Ammon's horn (tissue), 1 donor: ENCODE results near the gene NUDT16.
"Not testable (repeated sequence)": the region's sequence is repeated elsewhere in the genome, so short reads cannot be mapped to it uniquely, and the experiment has no call there.

Experiments used
- DNase-seq: peaks from one replicate; pipeline ENCODE4 v3.0.0-alpha.2; 2016; ENCODE audit warnings: low spot score

NUDT16 gene

DNA sequence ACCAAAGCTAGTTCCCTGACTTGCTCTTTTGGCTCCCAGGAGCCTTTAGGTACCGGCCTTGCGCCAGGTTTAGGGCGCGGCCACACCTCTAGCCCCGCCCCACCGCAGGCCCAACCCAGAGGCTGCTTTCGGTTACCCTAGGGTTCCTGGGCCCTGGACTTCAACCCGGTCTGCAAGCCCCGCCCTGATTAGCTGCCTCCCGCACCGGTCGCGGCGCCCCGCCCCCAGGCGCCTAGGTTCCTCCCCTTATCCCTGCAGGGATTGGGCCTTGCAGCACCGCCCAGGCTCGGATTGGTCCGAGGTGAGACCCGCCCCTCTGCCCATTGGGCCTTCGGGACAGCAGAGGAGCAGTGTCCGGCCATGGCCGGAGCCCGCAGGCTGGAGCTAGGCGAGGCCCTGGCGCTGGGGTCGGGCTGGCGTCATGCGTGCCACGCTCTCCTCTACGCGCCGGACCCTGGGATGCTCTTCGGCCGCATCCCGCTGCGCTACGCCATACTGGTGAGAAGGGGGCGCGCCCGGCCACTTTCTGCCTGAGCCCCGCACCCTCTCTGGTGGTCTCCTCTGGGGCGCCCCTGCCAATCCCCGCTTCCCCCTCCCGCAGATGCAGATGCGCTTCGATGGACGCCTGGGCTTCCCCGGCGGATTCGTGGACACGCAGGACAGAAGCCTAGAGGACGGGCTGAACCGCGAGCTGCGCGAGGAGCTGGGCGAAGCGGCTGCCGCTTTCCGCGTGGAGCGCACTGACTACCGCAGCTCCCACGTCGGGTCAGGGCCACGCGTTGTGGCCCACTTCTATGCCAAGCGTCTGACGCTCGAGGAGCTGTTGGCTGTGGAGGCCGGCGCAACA is at the start of gene NUDT16:
NUDT16 (plus strand) TSS at position 330 of the 847 bp plus-strand sequence; CDS start at position 361, 31 bp downstream.
- DNase-seq, result peak; percentile 99

DNA sequence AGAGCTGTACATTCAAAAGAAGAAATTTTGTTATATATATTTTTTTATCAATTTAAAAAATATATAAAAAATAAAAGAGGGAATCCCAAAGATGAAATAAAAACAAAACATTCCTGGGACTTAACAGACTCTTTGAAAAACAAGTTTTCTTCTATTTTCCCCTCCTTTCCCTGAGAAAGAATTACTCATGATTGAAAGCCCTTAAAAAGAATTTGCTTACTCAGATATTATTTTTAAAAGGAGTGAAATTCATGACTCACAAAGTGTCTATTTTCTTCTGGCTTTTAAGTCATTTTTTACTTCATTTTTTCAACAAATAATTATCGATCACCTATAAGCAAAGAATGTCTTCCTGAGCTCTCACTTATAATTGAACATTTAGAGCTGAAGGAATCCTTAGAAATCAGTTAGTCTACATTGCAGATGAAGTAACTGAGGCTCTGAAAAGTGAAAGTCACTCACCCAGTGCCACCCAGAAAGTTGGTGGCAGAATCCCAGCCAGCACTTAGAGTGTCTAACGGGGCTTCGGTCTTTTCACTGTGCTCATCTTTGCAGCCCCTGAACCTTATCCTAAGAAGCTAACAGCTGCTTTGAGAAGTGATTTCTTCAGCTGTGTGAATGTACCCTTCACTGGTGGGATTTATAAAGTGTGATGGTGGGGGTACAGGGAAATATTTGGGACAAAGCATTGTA is 42.5 kb upstream of the NUDT16 start:
- DNase-seq, result no peak

DNA sequence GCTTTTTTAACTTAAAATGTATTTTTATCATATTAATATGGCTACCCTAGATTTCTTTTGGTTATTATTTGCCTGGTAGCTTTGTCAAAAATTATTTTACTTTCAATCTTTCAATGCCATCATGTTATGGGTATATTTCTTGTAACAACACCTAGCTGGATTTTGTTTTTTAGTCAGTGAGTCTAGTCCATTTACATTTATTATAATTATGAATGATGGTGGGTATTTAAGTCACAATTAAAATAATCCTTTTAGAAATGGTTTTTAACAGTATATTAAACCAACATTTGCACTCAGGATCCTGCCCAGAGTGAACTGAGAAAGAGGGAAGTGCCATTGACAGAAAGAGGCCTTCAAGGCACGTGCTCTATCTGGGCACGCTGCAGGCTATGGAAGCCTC is 39.8 kb upstream of the NUDT16 start:
- no peak for DNase-seq

DNA sequence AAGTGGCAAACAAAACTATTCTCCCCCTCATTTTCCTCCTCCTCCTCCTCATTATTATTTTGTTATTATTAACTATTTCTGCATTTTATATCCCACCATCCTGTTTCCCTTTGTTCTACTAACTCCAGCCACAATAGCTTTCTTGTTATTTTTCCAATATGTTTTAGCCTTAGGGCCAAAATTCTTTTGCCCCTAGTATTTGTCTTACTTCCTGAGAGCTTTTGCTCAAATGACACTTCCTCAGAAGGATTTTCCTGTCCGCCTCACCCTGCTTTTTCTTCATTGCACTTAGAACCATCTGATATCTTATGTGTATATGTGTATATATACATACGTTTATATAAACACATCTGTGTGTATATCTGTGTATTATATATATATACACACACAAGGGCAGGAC is 32.7 kb upstream of the NUDT16 start:
- no peak for DNase-seq

DNA sequence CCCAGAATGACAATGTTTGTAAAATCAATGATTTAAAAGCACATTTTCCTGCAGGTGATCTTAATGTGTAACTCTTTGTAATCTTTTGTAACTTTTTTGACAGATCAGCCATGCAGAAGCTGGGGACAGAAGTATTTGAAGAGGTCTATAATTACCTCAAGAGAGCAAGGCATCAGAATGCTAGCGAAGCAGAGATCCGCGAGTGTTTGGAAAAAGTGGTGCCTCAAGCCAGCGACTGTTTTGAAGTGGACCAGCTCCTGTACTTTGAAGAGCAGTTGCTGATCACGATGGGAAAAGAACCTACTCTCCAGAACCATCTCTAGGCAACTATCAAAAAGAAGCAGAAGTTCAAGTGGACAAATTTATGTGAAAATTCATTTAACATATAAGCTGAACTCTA is 32.1 kb upstream of the NUDT16 start:
- DNase-seq, result no peak

DNA sequence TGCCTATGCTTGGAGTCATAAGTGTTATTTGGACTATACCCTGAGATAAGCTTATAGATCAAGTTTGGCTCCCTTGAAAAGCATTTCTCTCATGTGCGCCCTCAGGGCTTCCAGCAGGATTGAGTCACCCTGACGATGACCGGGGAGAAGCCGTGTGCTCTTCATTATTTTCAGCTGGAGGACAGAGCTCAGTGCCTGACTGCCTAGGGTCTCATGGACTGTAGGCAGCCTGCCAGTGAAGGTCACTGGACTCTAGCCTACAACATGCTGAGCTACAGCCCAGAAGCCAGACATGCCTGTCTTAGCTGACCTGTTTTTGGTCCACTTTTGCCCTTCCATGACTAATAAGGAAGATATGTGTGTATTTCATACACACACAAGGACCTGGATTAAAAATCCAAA is 31.6 kb upstream of the NUDT16 start:
- no peak for DNase-seq

DNA sequence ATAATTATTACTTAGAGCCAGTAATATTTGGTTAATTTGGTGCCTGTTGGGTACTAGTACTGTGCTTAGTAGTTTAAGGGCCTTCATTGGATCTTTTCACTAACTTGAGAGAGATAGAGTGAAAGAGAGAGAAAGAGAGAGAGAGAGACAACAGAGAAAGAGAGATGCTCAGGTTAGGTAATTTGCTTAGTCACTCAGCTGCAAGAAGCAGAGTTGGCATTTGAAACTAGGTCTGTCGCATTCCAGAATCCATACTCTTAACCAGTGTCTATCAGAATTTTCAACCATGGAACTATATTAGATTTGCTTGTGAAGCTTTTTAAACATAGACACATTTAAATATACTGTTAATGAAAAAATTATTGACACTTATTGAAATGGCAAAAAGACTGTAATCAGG is 31.1 kb upstream of the NUDT16 start:
- no peak for DNase-seq

DNA sequence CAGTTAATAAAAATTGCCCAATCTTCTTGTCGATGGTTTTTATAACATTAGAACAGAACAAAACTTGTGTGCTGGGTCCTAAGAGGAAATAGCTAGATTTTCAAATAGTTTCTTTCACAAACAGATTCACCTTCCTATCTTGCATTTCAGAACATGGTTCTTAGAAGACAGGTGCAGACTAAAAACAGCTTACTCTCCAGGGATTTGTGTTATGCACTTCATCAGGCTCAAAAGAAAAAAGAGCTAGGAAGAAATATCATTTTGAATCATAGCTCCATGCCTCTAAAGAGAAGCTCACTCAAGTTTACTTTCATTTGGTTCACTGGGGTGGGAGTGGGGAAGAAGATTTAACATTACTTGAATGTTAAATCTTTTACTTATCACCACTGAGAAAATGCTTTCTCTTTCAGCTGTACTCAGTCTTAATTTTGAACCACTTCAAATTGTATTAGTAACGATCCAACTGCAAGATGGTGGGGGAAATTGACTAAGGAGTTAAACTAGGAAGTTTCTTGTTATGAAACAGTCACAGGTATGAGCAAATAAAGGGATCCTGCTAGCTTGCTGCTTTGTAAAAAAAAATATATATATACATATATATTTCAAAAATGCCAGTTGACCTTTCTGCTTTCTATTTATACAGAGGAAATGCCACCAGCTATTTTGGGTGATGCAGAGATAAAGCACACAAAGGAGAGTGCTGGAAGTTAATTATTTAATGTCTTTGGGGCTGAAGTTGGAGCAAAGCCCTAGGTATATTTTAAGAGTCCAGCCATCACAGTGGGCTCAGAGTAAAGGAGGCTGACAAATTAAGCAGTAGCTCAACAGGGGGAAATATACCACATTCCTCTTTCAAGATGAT is 28.3 kb upstream of the NUDT16 start:
- DNase-seq, result no peak

DNA sequence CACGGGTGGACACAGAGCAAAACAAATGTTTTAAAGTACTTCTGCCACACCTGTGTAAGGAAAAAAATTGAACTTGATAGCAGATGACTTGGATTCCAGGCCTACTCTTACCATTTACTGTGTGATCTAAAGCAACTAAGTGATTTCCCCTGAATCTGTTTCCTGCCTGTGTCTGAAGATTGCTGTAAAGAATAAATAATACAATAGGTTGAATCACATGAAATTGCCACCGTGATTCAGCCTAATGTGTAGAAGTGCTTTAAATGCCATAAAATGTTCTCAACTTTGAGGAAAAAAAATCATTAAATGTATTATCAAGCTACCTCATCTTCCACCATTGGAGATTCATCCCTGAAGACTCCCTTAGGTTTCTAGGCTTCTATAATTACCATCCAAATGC is 27.6 kb upstream of the NUDT16 start:
- DNase-seq, result no peak

DNA sequence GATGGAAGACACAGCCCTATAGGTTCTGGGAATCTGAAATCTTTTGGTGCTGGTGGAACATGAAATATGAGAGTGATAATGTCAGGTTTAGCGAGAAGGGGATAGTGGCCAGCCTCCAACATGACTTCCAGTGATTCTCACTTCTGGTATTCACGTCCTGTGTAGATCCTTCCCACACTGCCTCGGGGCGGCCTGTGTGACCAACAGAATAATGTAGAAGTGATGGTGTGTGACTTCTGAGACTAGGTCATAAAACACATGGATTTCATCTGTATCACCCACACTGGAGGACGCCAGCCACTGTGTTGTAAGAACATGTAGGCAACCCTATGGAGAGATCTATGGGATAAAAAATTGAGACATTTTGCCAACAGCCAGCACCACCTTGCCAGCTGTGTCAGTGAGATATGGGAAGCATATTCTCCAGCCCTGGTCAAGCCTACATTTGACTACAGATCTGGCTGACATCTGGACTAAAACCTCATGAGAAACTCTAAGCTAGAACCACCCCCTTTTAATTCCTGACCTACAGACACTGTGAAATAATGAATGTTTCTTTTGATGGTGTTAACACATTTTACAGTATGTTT is 25.5 kb upstream of the NUDT16 start:
- no peak for DNase-seq

DNA sequence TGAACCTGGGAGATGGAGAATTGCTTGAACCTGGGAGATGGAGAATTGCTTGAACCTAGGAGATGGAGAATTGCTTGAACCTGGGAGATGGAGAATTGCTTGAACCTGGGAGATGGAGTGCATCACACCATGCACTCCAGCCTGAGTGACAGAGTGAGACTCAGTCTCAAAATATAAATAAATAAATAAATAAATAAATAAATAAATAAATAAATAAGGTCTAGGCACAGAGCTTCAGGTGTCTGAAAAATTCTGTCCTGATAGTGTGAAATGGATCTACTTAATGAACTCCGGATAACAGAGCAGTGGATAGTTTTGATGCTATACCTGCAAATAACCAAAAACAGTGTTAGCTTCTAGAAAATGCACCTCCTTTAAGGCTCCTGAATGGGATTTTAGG is 24.3 kb upstream of the NUDT16 start:
- no peak for DNase-seq

DNA sequence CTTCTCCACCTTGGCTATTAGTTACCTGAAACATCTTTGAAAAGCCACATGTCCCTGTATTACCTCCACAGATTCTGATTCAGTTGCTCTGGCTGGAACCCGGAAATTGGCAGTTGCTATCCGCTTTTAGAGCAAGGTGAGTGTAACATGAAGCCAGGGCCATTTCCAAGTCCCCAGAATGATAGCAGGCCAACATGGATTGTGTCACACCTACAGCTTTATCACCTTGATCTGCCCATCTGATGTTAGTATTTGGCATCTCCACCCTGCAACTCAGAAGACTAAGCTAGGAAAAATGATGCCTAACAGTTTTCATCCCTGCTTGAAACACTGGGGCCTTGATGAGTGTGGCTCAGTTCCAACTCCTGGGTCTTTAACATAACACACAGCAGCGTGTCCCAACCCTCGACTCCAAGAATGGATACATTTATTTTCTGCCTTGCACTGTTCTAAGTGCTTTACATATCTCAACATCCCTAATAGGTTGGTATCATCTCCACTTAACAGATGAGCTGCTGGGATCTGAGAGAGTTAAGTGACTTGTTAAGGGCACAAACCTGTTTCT is 21.3 kb upstream of the NUDT16 start:
- no peak for DNase-seq

DNA sequence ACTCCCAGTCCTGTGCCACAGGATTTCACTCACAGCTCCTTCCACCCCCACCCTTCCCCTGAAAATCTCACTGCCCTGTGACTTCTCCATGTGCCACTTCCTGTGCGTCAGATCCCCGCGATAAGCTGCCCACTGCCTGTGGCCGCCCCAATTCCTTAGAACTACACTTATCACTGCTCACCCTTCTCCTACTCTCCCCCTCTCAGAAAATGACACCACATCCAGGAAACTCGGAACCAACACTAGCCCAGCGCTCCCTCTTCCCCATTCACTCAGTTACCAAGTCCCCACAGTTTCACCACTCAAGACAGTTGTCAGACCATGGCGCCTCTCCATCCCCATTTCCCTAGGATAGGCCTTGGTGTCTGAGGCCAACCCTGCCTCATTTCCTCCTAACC is 20.5 kb upstream of the NUDT16 start:
- not testable (repeated sequence) for DNase-seq

DNA sequence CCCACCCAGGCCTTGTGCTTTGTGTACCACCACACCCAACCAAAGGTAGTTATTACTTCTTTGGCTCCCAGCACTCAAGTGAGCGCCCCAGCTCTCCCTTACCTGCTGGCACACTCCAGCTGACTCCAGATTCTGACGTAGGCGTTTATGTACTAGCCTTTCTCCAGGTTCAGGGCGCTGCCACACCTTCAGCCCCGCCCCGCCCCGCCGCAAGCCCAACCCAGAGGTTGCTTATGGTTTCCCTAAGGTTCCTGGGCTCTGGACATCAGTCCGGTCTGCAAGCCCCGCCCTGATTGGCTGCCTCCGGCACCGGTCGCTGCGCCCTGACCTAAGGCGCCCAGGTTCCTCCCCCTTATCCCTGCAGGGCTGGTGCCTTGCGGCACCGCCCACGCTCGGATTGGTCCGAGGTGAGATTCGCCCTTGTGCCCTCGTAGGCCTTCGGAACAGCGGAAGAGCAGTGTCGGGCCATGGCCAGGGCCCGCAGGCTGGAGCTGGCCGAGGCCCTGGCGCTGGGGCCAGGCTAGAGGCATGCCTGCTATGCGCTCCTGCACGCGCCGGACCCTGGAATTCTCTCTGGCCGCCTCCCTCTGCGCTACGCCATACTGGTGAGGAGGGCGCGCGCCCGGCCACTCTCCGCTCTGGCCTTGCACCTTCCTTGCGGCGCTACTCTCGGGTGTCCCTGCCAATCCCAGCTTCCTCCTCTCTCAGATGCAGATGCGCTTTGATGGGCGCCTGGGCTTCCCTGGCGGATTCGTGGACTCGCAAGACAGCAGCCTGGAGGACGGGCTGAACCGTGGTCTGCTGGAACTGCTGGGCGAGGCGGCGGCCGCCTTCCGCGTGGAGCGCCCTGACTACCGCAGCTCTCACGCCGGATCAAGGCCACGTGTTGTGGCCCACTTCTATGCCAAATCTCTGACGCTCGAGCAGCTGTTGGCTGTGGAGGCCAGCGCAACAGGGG is 19.8 kb upstream of the NUDT16 start:
- peak; percentile 55 for DNase-seq

DNA sequence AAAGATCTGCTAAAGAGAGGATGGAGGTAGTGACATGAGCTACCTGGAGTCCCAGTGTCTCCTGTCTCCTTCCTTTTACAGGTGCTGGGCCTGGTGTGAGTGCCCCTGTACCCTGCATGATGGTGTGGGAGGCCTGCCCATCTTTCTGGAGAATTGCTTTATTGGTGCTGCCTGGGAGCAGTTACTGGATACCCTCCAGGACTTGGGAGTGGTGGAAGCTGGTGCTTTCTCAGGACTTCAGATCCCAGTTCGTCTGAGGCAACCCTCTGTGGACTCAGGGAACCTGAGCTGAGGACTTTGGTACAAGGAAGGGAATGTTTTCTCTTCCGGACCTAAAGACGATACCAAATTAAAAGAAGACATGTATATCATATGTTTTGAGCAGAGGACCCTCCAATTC is 18.3 kb upstream of the NUDT16 start:
- DNase-seq, result no peak

DNA sequence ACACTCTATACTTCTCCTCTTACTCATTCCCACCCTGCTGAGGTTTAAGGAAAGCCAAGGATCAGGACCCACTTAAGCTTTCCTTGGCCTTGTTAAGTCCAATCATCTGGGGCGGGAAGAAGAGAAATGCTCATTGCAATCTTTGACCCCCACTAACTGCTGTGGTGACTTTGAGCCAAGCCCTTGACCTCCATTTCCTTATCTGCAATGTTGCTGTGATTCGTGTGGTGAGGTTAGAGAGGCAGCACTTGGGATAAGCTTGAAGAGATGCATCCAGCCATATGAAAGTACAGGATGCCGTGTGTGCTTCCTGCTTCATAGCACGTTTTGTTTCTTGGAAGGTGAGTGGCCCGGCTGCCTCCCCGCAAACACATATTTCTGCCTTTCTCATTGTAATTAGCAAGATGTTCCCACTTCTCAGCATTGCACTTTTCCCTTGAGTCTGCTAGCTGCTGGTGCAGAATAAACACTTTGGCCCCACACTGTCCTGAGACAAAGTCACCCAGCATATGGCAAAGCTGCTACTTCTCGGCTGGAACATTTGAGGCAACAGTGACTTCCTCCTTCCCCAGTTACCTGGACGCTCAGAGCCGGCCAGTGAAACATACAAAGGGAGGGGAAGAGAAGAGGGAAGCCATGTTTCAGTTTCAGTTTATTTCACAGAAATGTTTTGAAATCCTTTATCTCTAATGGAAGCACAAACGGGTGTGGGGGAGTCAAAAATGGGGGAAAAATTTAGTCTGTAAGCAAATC is 10.5 kb upstream of the NUDT16 start:
- no peak for DNase-seq

DNA sequence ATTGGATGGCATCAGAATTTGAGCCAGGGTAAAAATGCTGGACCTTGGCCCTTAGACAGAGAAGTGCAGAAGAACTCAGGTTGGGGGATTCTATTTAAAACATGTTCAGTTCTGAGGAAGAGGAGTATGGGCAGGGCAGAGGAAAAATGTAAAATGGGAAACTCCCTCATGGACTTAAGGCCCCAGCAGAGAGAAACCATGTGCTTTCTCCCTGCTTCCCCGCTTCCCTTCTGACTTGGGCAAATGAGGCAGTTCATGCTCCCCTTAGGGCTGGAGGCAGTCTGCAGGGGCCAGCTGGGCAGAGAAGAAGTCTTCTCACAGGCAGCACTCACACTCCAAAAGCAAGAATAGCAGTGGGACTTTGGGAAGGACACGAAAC is 9.9 kb upstream of the NUDT16 start:
- DNase-seq, result no peak

DNA sequence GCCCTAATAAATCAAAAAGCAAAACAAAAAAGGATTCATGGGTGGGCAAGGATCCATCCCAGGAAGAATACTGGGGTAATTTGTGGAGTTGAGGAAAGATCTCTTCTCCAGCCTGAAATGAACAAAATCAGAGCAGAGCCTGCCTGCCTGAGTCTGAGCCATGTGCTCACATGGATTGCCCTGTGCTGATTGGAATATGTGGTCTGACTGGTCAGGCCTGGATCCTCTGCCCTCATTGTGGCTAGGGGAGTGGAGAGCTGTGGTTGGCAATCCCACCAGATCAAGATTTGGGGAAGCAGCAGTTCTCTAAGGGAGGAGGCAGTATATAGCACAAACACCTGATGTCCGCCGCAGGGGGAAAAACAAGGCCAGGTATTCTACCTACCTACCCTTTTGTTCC is 6.8 kb upstream of the NUDT16 start:
- no peak for DNase-seq

DNA sequence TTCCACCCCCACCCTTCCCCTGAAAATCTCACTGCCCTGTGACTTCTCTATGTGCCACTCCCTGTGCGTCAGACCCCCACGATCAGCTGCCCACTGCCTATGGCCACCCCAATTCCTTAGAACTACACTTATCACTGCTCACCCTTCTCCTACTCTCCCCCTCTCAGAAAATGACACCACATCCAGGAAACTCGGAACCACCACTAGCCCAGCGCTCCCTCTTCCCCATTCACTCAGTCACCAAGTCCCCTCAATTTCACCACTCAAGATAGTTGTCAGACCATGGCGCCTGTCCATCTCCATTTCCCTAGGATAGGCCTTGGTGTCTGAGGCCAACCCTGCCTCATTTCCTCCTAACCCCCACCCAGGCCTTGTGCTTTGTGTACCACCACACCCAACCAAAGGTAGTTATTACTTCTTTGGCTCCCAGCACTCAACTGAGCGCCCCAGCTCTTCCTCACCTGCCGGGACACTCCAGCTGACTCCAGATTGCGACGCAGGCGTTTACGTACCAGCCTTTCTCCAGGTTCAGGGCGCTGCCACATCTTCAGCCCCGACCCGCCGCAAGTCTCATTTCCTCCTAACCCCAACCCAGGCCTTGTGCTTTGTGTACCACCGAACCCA is 641 bp upstream of the NUDT16 start:
- not testable (repeated sequence) for DNase-seq
